OCI-M2 (cell line): Measurements from ENCODE around the gene MANSC4.

Experiments
- DNase-seq: peaks from one replicate; lab custom pipeline; 2025; ENCODE audit not compliant: unreplicated experiment; lab: John Stamatoyannopoulos, UW

The MANSC4 gene

DNA sequence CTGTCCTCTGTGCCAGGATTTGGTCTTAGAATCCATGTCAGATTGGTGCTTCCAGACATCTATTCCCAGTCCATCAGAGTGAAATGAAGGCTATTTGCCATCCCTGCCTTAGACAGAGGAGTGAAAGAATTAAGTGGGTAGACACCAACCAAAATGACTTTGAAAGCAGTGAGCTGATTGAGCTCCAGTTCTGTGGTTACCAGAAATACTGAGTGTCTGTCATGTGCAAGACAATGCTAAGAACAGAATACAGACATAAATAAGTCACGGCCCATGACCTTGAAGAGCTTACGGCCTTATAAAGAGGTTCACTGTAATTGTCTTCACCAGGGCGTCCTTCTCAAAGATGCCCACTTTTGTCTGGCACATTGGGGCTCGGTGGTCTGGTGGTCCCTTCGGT, 21.6 kb upstream of the MANSC4 start:
- DNase-seq: no peak

DNA sequence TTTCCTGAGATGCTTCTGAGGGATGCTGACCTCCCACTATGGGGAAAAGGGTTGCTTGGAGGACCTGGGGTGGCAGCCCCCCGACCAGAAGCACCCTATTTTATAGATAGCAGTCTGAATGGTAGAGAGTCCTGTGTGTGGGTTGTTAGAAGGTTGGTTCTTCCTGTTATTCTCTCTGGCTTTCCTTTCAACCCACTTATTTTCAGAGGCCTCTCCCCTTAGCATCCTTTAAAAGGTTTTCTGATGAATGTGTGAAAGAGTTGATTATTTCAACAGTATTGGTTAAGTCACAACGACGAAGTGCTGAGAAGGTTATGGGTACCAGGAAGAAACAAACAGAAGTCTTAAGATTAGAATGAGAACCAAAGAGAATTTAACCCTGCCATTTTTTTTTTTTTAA, 20.8 kb upstream of the MANSC4 start:
- no peak for DNase-seq

- DNase-seq: no peak
Observed at GRCh38 chr12:27797301-27798025, 17.4 kb upstream of the MANSC4 start.

DNA sequence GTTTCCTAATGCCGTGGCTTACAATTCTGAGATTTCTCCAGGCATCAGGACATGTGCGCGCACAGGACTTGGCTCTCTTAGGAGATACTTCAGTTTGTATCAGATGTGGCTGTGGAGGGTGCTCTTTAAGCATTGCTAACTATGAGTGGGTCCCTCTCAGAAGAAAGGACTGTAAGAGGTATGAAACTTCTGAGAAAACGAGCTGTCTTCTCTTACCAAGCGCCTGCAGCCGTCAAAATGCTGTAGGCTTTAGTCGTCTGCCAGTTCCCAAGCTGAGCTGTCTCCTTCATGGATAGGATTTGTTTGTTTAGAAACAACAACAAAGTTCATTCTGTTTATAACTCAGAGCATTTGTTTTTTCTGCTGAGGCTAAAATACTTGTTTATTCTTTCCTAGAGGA, 16.1 kb upstream of the MANSC4 start:
- no peak for DNase-seq

- no peak for DNase-seq
Observed at GRCh38 chr12:27794818-27795584, 15.0 kb upstream of the MANSC4 start.

DNA sequence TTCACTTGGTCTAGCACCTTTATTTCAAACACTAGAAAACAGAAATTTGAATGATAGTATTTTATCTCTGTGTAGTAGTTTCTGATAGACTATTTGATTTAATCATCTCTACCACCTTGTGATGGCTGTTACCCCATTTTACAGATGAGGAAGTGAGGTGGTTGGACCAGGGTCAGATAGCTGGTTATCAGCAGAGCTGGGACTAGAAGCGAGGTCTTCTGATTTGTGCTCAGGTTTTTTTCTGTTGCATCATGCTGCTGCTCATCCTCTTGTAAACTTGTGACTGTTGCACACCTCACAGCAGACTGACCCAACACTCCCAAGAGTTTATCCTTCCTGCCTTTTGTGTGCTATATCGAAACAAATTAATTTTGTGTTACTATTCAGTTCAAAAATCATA, 10.1 kb upstream of the MANSC4 start:
- DNase-seq: no peak

- DNase-seq: no peak
Observed at GRCh38 chr12:27787559-27787958, 7.5 kb upstream of the MANSC4 start.

- no peak for DNase-seq
Observed at GRCh38 chr12:27785882-27786570, 6.0 kb upstream of the MANSC4 start.

- no peak for DNase-seq
Observed at GRCh38 chr12:27782481-27782880, 2.4 kb upstream of the MANSC4 start.

GRCh38 chr12:27781680-27782079, 1.6 kb upstream of the MANSC4 start:
- DNase-seq: no peak

DNA sequence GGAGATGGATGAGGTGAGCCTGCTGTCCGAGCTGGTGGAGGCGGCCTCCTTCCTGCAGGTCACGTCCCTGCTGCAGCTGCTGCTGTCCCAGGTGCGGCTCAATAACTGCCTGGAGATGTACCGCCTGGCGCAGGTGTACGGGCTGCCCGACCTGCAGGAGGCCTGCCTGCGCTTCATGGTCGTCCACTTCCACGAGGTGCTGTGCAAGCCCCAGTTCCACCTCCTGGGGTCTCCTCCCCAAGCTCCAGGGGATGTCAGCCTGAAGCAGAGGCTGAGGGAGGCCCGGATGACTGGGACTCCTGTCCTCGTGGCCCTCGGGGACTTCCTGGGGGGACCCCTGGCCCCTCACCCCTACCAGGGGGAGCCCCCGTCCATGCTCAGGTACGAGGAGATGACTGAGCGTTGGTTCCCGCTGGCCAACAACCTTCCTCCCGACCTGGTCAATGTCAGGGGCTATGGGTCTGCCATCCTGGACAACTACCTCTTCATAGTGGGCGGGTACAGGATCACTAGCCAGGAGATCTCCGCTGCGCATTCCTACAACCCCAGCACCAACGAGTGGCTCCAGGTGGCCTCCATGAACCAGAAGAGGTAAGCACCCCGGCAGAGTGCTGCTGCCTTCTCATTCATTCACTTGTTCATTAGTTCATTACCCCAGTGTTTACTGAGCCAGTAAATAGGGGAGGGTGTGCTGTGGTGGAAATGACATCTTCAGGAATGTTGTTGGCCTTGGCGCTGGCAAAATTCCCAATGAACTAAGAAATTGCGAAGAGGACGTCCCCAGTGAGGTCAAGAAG, 774 bp upstream of the MANSC4 start:
- DNase-seq: no peak

- DNase-seq: no peak
Observed at GRCh38 chr12:27779416-27779919, 568 bp downstream of the MANSC4 start.

- no peak for DNase-seq
Observed at GRCh38 chr12:27778206-27778605, 1.8 kb downstream of the MANSC4 start.

- no peak for DNase-seq
Observed at GRCh38 chr12:27777141-27777540, 2.9 kb downstream of the MANSC4 start.

GRCh38 chr12:27772328-27773049, 7.5 kb downstream of the MANSC4 start:
- no peak for DNase-seq

DNA sequence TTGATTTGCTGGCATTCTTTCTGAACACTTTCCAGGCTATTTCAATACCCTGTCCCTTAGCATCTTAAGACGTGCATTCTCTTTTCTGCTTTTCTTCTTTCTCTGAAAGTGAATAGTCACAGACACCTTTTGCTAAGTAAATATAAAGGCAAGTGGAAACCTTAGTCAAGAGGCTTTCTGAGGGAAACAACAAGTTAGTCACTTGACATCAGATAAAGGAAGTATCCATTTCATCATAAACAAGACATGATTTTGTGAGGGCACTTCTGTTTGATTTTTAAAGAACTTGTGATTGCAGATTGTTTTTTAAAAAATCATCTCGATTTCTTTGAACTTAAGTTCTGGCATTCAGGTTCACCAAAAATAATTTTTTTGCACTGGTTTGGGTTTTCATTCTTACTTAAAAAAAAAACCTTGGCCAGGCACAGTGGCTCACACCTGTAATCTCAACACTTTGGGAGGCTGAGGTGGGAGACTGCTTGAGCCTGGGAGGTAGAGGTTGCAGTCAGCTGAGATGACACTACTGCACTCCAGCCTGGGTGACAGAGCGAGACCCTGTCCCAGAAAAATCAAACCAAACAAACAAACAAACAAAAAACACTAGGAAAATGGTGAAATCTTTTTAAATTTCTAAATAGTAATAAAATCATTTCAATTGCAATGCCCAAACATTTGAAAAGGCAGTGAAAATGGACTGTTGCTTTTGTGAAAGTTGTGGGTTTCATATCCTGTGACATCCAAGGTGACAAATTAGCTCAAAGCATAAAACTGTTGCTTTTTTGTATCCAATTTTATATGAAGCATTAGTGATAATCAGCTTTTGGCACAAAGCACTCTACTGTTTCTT, 8.3 kb downstream of the MANSC4 start:
- no peak for DNase-seq

DNA sequence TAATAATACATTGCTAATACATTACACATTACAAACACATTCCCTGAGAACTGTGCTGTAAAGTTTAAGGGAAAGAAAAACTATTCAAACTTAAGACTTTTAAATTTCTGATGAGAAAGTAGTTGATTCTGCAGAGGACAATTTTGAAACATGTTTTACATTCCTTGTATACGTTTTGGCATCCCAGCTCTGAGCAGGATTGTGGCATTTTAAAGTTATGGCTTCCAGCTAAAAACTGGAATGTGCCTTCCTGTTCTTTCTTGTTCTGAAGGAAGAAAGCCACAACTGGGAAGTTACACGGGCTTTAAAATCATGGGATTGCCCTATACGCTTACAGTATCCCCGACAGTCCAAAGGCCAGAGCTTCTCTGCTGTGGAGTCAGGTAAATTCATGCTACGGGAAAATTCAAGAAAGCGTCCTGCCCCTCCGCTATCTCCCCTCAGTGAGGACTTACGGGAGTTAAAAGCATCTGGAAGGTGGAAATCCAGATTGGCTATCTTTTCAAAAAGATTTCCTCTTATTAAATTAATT, 10.8 kb downstream of the MANSC4 start:
- no peak for DNase-seq

GRCh38 chr12:27766587-27766986, 13.4 kb downstream of the MANSC4 start:
- no peak for DNase-seq

DNA sequence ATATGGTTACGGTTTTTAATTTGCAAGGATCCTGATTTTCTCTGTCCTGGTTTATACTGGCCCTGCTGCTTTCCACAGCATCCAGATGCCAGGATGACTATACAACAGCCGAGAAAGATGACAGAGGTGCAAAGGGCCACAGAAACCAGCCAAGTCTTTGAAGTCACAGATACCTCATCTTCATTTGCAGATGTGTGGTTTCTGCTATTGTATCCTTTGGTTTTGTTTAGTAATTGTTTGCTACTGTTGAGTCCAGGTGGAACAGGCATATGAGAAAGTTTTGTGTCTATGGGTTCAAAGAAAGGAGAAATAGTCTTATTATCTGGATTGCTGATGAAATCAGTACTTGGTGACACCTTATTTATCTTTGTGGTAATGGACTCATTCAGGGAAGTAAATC, 17.3 kb downstream of the MANSC4 start:
- no peak for DNase-seq
